ENCODE measurements around the gene AGL.

DNA sequence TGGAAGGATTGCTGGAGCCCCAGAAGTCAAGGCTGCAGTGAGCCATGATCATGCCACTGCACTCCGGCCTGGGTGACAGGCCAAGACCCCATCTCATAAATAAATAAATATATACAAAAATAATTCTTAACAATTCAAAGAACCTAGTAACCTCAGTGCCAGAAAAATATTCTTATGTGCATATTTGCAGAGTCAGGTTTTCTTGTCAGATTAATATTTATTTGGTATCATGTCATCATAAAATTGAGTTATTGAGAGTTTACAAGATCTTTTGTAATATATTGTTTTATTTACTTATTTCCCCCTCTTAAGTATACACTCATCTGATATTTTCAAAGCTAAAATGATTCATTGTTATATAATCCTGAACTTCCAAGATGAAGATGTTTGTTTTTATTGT lies 24.5 kb upstream of the AGL start:
- TF ChIP-seq, protein P1, sequence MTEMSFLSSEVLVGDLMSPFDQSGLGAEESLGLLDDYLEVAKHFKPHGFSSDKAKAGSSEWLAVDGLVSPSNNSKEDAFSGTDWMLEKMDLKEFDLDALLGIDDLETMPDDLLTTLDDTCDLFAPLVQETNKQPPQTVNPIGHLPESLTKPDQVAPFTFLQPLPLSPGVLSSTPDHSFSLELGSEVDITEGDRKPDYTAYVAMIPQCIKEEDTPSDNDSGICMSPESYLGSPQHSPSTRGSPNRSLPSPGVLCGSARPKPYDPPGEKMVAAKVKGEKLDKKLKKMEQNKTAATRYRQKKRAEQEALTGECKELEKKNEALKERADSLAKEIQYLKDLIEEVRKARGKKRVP (CRISPR knock-in tag; IDR thresholded peaks at IDR 0.05) = no peak
- TF ChIP-seq POLR2A (IDR thresholded peaks at IDR 0.05; ENCODE audit: insufficient read depth in 1 of 2, low read depth in 2 of 2, low read length in 2 of 2) = no peak
- TF ChIP-seq EED (CRISPR knock-in tag; IDR thresholded peaks at IDR 0.05) = no peak
- no peak for TF ChIP-seq POLR2AphosphoS5 (IDR thresholded peaks at IDR 0.05; ENCODE audit: low read depth, low read length)
- TF ChIP-seq, protein P2, sequence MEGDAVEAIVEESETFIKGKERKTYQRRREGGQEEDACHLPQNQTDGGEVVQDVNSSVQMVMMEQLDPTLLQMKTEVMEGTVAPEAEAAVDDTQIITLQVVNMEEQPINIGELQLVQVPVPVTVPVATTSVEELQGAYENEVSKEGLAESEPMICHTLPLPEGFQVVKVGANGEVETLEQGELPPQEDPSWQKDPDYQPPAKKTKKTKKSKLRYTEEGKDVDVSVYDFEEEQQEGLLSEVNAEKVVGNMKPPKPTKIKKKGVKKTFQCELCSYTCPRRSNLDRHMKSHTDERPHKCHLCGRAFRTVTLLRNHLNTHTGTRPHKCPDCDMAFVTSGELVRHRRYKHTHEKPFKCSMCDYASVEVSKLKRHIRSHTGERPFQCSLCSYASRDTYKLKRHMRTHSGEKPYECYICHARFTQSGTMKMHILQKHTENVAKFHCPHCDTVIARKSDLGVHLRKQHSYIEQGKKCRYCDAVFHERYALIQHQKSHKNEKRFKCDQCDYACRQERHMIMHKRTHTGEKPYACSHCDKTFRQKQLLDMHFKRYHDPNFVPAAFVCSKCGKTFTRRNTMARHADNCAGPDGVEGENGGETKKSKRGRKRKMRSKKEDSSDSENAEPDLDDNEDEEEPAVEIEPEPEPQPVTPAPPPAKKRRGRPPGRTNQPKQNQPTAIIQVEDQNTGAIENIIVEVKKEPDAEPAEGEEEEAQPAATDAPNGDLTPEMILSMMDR (CRISPR knock-in tag; IDR thresholded peaks at IDR 0.05) = no peak
- TF ChIP-seq, protein P3, sequence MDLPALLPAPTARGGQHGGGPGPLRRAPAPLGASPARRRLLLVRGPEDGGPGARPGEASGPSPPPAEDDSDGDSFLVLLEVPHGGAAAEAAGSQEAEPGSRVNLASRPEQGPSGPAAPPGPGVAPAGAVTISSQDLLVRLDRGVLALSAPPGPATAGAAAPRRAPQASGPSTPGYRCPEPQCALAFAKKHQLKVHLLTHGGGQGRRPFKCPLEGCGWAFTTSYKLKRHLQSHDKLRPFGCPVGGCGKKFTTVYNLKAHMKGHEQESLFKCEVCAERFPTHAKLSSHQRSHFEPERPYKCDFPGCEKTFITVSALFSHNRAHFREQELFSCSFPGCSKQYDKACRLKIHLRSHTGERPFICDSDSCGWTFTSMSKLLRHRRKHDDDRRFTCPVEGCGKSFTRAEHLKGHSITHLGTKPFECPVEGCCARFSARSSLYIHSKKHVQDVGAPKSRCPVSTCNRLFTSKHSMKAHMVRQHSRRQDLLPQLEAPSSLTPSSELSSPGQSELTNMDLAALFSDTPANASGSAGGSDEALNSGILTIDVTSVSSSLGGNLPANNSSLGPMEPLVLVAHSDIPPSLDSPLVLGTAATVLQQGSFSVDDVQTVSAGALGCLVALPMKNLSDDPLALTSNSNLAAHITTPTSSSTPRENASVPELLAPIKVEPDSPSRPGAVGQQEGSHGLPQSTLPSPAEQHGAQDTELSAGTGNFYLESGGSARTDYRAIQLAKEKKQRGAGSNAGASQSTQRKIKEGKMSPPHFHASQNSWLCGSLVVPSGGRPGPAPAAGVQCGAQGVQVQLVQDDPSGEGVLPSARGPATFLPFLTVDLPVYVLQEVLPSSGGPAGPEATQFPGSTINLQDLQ (CRISPR knock-in tag; IDR thresholded peaks at IDR 0.05) = no peak
- no peak for TF ChIP-seq CEBPB (IDR thresholded peaks at IDR 0.05; ENCODE audit: borderline replicate concordance, low read depth, low read length)
- no peak for TF ChIP-seq PBX2 (CRISPR knock-in tag; IDR thresholded peaks at IDR 0.05)
- TF ChIP-seq ATF1 (CRISPR knock-in tag; IDR thresholded peaks at IDR 0.05) = no peak
- TF ChIP-seq ZKSCAN8 (CRISPR knock-in tag; IDR thresholded peaks at IDR 0.05; ENCODE audit: borderline replicate concordance) = no peak
- no peak for TF ChIP-seq ZNF709 (CRISPR knock-in tag; IDR thresholded peaks at IDR 0.05)
- no peak for TF ChIP-seq FOSL2 (CRISPR knock-in tag; IDR thresholded peaks at IDR 0.05)

All from HepG2 (cell line).